ENCODE data around the gene UVRAG.

UVRAG gene

GRCh38 chr11:76150141-76150540 lies 335.1 kb downstream of the UVRAG start:
- no peak for TF ChIP-seq POLR2A (IDR thresholded peaks at IDR 0.05; ENCODE audit: low read depth, low read length)
- FAIRE-seq (no peak), DNase-seq (ENCODE audit: insufficient read length, low spot score) (no peak)

DNA sequence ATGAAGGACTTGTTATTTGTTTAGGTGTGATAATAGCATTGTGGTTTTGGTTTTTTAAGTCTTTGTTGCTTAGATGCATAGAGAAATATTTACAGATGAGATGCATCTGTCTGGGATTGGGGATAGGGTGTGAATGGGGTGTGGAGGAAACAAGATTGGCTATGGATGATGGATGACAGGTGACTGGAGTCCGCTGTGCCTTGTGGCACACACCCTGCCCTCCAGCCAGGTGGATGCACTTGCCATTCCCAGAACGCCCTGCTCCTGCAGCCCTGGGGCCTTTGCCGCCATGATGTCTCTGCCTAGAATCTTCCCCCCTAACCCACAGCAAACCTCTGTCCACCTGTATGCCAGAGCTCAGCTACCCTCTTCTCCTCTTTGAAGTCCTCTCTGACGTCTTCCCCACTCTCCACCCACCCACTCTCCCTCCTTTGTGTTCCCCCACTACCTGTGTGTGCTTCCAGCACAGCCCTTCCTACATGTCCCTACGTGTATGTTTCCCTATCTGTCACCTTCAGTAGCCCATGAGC lies 336.6 kb downstream of the UVRAG start:
- TF ChIP-seq POLR2A (IDR thresholded peaks at IDR 0.05; ENCODE audit: low read depth, low read length) = no peak
- DNase-seq (ENCODE audit: insufficient read length, low spot score) = no peak
- FAIRE-seq = no peak

DNA sequence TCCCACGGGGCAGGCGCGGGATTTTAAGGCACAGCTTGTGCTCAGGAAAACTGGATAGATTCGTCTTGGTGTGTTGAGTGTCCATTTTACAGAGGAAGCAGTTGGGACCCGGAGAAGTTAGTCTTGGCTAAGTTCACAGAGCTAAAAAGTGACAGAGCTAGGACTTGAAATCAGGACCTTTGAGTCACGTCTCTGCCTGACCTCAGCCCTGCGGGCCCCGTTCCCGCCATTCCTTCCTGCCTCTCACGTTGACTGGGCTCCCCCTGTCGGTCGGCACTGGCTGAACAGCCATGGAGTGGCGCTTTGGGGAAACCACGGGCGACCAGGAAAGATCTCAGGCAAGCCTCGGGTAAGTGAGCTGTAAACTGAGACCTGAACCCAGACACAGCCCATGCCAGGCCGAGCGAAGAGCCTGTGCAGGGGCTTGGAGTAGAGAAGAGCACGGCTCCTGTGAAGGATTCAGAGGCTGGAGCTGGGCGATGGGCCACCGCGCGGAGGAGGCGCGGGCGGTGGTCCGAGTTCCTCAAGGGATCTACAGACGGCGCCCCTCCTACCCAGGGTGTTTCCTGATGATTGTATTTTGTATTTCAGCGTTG lies 337.2 kb downstream of the UVRAG start:
- no peak for TF ChIP-seq POLR2A (IDR thresholded peaks at IDR 0.05; ENCODE audit: low read depth, low read length)
- peak; percentile 52 for FAIRE-seq
- DNase-seq (ENCODE audit: insufficient read length, low spot score) = peak; percentile 91

- DNase-seq (ENCODE audit: insufficient read length, low spot score) (no peak), FAIRE-seq (no peak)
Measured at GRCh38 chr11:76152741-76153570, 337.9 kb downstream of the UVRAG start.

GRCh38 chr11:76153571-76153923 lies 338.5 kb downstream of the UVRAG start:
- no peak for TF ChIP-seq POLR2A (IDR thresholded peaks at IDR 0.05; ENCODE audit: low read depth, low read length)
- no peak for FAIRE-seq

More at GRCh38 chr11:76152741-76153570, 337.9 kb downstream of the UVRAG start:
- no peak for TF ChIP-seq POLR2A (IDR thresholded peaks at IDR 0.05; ENCODE audit: low read depth, low read length)

DNA sequence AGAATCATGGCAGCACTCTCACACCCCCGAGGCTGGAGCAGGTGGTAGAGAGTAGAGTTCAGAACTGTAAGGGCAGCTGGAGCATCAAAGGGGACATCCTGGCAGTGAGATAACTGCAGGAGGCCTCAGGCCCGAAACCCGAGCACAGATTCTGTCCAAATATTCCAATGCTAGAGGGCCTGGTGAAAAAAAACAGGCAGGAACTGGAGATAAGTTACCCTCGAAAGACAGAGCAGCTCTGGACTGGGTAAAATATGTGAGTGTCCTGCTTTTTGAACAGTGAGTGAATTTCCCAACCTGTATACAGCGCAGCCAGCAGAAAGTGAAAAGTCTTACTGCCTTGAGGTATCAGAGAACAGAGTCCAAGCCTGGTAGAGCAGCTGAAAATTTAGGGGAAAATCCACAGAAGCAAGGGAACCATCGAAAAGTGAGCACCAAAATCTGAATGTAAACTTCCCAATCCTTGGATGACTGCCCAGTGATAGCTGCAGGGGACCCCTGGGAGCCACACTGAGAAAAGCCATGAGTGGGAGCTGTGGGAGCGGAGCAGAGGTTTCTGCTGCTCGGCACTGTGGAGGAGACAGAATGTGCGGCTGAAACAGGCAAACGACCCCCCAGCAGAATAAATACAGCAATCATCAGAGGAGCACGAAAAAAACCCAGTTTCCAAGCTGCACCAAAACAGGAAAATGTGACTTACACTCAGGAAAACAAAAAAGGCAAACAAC lies 340.7 kb downstream of the UVRAG start:
- TF ChIP-seq POLR2A (IDR thresholded peaks at IDR 0.05; ENCODE audit: low read depth, low read length) = no peak
- no peak for DNase-seq (ENCODE audit: insufficient read length, low spot score)
- FAIRE-seq = no peak

More at GRCh38 chr11:76153571-76153923, 338.5 kb downstream of the UVRAG start:
- peak; percentile 67 for DNase-seq (ENCODE audit: insufficient read length, low spot score)

GRCh38 chr11:76156971-76157427 lies 342.0 kb downstream of the UVRAG start:
- TF ChIP-seq POLR2A (IDR thresholded peaks at IDR 0.05; ENCODE audit: low read depth, low read length) = no peak
- no peak for DNase-seq (ENCODE audit: insufficient read length, low spot score)
- no peak for FAIRE-seq

DNA sequence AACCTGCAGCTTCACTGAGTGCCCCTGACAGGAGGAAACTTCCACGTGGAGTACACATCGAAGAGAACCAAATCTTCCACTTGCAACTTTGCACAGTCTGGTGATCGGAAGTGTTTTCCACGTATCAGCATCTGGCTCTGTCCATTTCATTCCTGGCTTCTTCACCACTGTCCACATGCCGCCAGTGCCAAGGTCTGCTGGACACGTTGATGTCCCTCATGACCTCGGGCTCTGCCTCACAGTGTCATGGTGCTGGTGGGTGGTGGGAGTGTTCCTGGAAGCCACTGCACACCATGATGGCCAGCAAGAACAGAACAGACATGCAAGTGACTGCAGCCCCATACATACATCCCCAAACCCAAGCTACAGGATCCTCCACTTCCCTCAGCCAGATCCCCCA lies 342.9 kb downstream of the UVRAG start:
- no peak for TF ChIP-seq POLR2A (IDR thresholded peaks at IDR 0.05; ENCODE audit: low read depth, low read length)
- no peak for FAIRE-seq
- DNase-seq (ENCODE audit: insufficient read length, low spot score) = no peak

DNA sequence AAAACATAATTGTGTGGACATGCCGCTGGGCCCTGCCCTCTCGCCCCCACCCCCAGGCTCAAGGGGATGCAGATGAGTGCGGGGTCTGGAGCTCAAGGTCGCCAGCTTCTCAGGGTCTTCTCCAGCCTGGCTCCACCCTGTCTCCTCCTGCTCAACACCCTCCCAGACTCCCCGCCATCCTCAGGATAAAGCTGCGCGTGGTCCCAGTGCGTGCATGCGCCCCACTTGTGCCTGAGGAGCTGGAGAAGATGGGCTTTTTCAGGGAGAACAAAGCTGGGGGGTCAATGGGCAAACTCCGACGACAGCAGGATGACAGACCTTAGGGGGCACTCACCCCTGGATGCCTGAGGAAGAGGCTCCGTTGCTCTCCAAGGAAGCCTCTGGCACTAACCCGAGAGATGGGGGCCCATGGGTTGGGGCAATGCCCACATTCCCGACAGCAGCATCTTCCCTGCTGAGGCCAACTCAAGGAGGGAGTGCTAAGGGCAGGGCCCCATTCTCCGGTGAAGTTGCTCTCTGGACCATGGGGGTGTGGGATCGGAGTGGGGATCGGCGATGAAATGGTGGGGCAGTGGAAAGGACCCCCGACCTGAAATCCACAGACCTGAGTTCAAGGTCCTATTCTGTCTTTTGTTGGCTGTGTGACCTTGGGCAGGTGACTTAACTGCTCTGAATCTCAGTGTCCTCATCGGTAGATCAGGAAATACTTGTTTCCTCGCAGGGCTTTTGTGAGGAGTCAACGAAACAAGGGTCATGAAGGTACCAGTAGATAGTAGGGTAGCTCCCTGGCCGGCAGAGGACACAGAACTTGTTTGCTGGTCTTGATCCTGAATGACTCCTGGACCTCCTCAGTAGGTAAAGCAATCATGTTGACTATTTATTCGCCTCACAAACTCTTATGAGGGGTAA lies 343.6 kb downstream of the UVRAG start:
- FAIRE-seq = no peak
- no peak for TF ChIP-seq POLR2A (IDR thresholded peaks at IDR 0.05; ENCODE audit: low read depth, low read length)
- no peak for DNase-seq (ENCODE audit: insufficient read length, low spot score)

- TF ChIP-seq POLR2A (IDR thresholded peaks at IDR 0.05; ENCODE audit: low read depth, low read length) = no peak
- FAIRE-seq (no peak), DNase-seq (ENCODE audit: insufficient read length, low spot score) (no peak)
Measured at GRCh38 chr11:76159303-76159937, 344.4 kb downstream of the UVRAG start.

DNA sequence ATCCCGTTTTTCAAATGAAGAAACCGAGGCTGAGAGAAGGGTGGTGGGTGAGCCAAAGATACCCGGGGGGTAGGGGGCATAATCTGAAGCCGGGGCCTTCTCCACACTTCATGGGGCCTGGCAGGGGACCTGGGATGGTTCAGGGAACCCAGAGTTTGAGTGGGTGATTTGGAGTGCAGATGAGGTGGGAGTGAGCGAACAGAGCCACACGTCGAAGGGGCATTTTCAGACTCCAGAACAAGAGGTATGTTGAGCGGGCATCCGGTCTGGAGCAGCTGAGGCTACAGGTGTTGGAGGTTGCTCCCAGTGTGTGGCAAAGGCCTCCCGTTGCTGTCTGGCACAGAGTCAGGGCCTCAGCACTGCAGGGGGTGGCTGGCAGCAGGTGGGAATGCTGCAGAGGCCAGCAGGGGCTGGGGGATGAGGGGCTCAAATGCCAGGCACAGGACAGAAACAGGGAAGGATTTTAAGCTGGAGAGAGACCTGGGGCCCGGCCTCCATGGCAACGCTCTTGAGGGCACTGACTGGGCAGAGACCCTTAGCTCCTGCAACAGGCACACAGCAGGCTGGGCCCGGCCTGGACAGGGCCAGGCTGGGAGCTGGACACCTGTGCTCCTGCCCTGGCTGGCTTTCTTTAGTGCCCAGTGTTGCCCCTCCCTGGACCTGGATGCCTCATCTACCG lies 345.1 kb downstream of the UVRAG start:
- TF ChIP-seq POLR2A (IDR thresholded peaks at IDR 0.05; ENCODE audit: low read depth, low read length) = no peak
- DNase-seq (ENCODE audit: insufficient read length, low spot score) = no peak
- FAIRE-seq = no peak

DNA sequence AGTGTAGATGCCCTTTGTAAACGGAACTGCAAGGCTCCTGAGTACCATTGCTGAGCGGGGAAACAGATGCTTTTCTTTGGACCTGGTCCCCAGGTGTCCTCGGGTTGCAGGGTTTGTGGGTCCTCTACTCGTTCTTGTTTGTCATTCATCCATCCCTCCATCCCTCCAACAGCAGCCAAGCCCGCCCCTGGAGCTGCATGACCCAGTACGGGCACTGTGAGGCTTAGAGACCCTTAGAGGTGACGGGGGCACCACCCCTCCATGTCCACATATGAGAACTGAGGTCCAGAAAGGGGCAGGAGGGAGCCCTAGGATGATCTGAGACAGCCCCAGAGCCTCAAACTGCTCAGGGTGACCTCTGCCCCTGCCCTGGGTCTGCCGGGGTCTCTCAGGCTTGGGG lies 345.8 kb downstream of the UVRAG start:
- FAIRE-seq = no peak
- no peak for TF ChIP-seq POLR2A (IDR thresholded peaks at IDR 0.05; ENCODE audit: low read depth, low read length)
- no peak for DNase-seq (ENCODE audit: insufficient read length, low spot score)
